Lung microvascular endothelial cell (primary cell): Measurements from ENCODE around the gene DEFB123. TPM values are rescaled to one million over a fixed set of nuclear protein-coding genes. Genes with fewer than 3 reads are reported as not detected.
"Not testable (repeated sequence)": the region's sequence is repeated elsewhere in the genome, so short reads cannot be mapped to it uniquely, and the experiment has no call there.

Experiments
- DNase-seq, 2 donors: peaks; one replicate each; pipeline versions ENCODE4 v3.0.0 to v3.0.0-alpha.2; 2010; ENCODE audit warnings: low read depth in 2 of 2
- total RNA-seq: library from RNA; depleted of rRNA; stranded (reverse); fragments of >200 nt; gene quantifications from 2 replicates; pipeline ENCODE4 v1.2.1, GENCODE V29; 2014

DEFB123 gene
- not detected in 2 replicates for total RNA-seq

GRCh38 chr20:31440012-31440659, at the start of gene DEFB123:
Gene DEFB123 (plus strand): TSS chr20:31440632. CDS start chr20:31440699, 67 bp downstream.
- DNase-seq = no peak

- DNase-seq = no peak
These were observed 47.6 kb upstream of the DEFB123 start for GRCh38 chr20:31392836-31393235.

- no peak for DNase-seq
These were observed 45.5 kb upstream of the DEFB123 start for GRCh38 chr20:31394900-31395299.

GRCh38 chr20:31403886-31404285, 36.5 kb upstream of the DEFB123 start:
- no peak for DNase-seq

- DNase-seq = no peak
These were observed 34.3 kb upstream of the DEFB123 start, which contains the start of gene DEFB121 for GRCh38 chr20:31406115-31406514. Gene DEFB121 (minus strand): TSS chr20:31406215. CDS start chr20:31406152, 63 bp downstream.

GRCh38 chr20:31410011-31410410, 30.4 kb upstream of the DEFB123 start:
- no peak for DNase-seq

- no peak for DNase-seq
These were observed 26.1 kb upstream of the DEFB123 start for GRCh38 chr20:31414381-31414780.

GRCh38 chr20:31415653-31416052, 24.8 kb upstream of the DEFB123 start:
- no peak for DNase-seq

GRCh38 chr20:31418307-31418706, 22.1 kb upstream of the DEFB123 start:
- DNase-seq = no peak

- DNase-seq = no peak
These were observed 14.6 kb upstream of the DEFB123 start for GRCh38 chr20:31425797-31426196.

- not testable (repeated sequence) for DNase-seq
These were observed 13.4 kb upstream of the DEFB123 start for GRCh38 chr20:31426891-31427551.

GRCh38 chr20:31427576-31427975, 12.9 kb upstream of the DEFB123 start:
- not testable (repeated sequence) for DNase-seq

- no peak for DNase-seq
These were observed 9.8 kb upstream of the DEFB123 start for GRCh38 chr20:31430568-31431115.

- DNase-seq = peak in 1 of 2 donors; percentile 13
These were observed 5.8 kb downstream of the DEFB123 start for GRCh38 chr20:31446084-31446819.

GRCh38 chr20:31449511-31450414, 9.3 kb downstream of the DEFB123 start:
- no peak for DNase-seq

- no peak for DNase-seq
These were observed 12.1 kb downstream of the DEFB123 start for GRCh38 chr20:31452575-31452974.

GRCh38 chr20:31454361-31454760, 13.9 kb downstream of the DEFB123 start:
- no peak for DNase-seq

- not testable (repeated sequence) for DNase-seq
These were observed 30.5 kb downstream of the DEFB123 start for GRCh38 chr20:31470946-31471345.

- no peak for DNase-seq
These were observed 32.2 kb downstream of the DEFB123 start for GRCh38 chr20:31472395-31473330.
